ENCODE data around the gene BTBD19. TPM values are rescaled to one million over a fixed set of nuclear protein-coding genes. Genes with fewer than 3 reads are reported as not detected.

The BTBD19 gene
- total and polyA plus RNA-seq, 2 of the 8 experiments (the other 6 are each of a cell fraction or from before 2014, with no cell fraction given): 1.1 TPM

GRCh38 chr1:44759077-44759476 lies 49.2 kb upstream of the BTBD19 start:
- peaks cover 55 to 92% (median 82%) of the 10 kb centered on the region in 4 experiments for H3K36me3 ChIP-seq (ENCODE audit: control insufficient read depth in 2 of 4, insufficient read depth in 4 of 4, low read length in 3 of 4)
- POLR2A ChIA-PET (ENCODE audit: partially characterized antibody): interaction anchor here (3.0 to 11.3 kb wide), 7 partner anchors 8 to 22 kb away, joined by 10 to 151 read pairs (median 28); partner anchors contain the start of genes KIF2C and RPS8
- FAIRE-seq: no peak

More at GRCh38 chr1:44759077-44759476, 49.2 kb upstream of the BTBD19 start:
- CTCF ChIA-PET (ENCODE audit: partially characterized antibody): interaction anchor here (0.6 to 1.8 kb wide), 4 partner anchors 8 to 133 kb away, joined by 3 to 21 read pairs (median 3); no protein-coding TSS in a partner anchor
- H2AFZ ChIP-seq (ENCODE audit: low read length): no peak overlapping the region
- no peak overlapping the region for H2BK120ac ChIP-seq (replicated peaks; ENCODE audit: low read depth, low read length)
- no peak for DNase-seq (ENCODE audit: low read depth in 1 of 2, low spot score in 2 of 2)
- H2BK15ac ChIP-seq (ENCODE audit: low read length): no peak overlapping the region
- H3K23ac ChIP-seq (ENCODE audit: insufficient read length): no peak overlapping the region
- no peak overlapping the region for H3K9ac ChIP-seq (replicated peaks in 1 of 4; ENCODE audit: extremely low read depth in 1 of 4, low read depth in 3 of 4, low read length in 3 of 4)
- no peak overlapping the region for H4K91ac ChIP-seq (replicated peaks; ENCODE audit: insufficient read length, low read length)
- H3K18ac ChIP-seq (ENCODE audit: extremely low read depth, low read length): no peak overlapping the region
- no peak overlapping the region for H3K56ac ChIP-seq (replicated peaks; ENCODE audit: insufficient read length, low read depth, low read length)
- no peak overlapping the region for H3K27ac ChIP-seq (ENCODE audit: low read depth, low read length)
- H4K8ac ChIP-seq (ENCODE audit: extremely low read depth, insufficient read depth, low read length): no peak overlapping the region
- H3K4me2 ChIP-seq (ENCODE audit: insufficient read depth in 1 of 2, low read depth in 2 of 2, low read length in 2 of 2): no peak overlapping the region
- H3K14ac ChIP-seq (ENCODE audit: insufficient read length): no peak overlapping the region
- H4K5ac ChIP-seq (ENCODE audit: insufficient read length, low read depth, low read length): no peak overlapping the region
- no peak overlapping the region for H3K4ac ChIP-seq (replicated peaks; ENCODE audit: insufficient read length, low read depth, low read length)
- WGBS, 2 experiments (ENCODE audit: extremely low coverage in 1 of 2, insufficient coverage in 1 of 2, insufficient read length in 1 of 2, insufficient replicate concordance in 2 of 2, low coverage in 1 of 2, low lambda C conversion rate in 2 of 2, missing lambda C conversion rate in 1 of 2): 92% methylated on average over 11 of the region's 11 CpGs; no CpG with 5 or more reads in 1 of the 2 experiments
- TF ChIP-seq ATF3 (IDR thresholded peaks at IDR 0.05; ENCODE audit: insufficient read depth, low read depth, low read length) (no peak), KDM1A (IDR thresholded peaks at IDR 0.05; ENCODE audit: borderline replicate concordance, low read length) (no peak), EZH2 (IDR thresholded peaks at IDR 0.05; ENCODE audit: low read depth, low read length, severe bottlenecking) (no peak), SP4 (IDR thresholded peaks at IDR 0.05; ENCODE audit: low read length) (no peak), SIRT6 (IDR thresholded peaks at IDR 0.05; ENCODE audit: low read length) (no peak), SP1 (IDR thresholded peaks at IDR 0.05; ENCODE audit: low read depth, low read length) (no peak), EGR1 (IDR thresholded peaks at IDR 0.05; ENCODE audit: borderline replicate concordance, low read depth, low read length) (no peak), TCF12 (IDR thresholded peaks at IDR 0.05; ENCODE audit: low read depth, low read length) (no peak), NRF1 (IDR thresholded peaks at IDR 0.05; ENCODE audit: low read depth, low read length) (no peak), RAD21 (IDR thresholded peaks at IDR 0.05 in 1 of 2, conservative IDR thresholded peaks at IDR 0.05 in 1 of 2; ENCODE audit: low read depth in 2 of 2, low read length in 2 of 2) (no peak), POLR2AphosphoS5 (IDR thresholded peaks at IDR 0.05; ENCODE audit: low read depth, low read length) (no peak), JUN (IDR thresholded peaks at IDR 0.05; ENCODE audit: low read depth, low read length) (no peak), TAF7 (optimal IDR thresholded peaks at IDR 0.05; ENCODE audit: borderline replicate concordance, low read depth, low read length) (no peak)
- no peak overlapping the region for H3K4me3 ChIP-seq (ENCODE audit: extremely low read depth in 1 of 4, insufficient read depth in 2 of 4, low read depth in 3 of 4, low read length in 4 of 4)
- no peak overlapping the region for H2AK5ac ChIP-seq (ENCODE audit: low read depth, low read length)
- H3K9me3 ChIP-seq (ENCODE audit: insufficient read depth in 2 of 2, low read depth in 1 of 2, low read length in 1 of 2): no peaks in the 10 kb centered on the region
- no peaks in the 10 kb centered on the region for H3K4me1 ChIP-seq (replicated peaks in 1 of 4; ENCODE audit: control insufficient read depth in 3 of 4, insufficient read depth in 4 of 4, low read length in 3 of 4)
- H3K27me3 ChIP-seq (replicated peaks in 1 of 4; ENCODE audit: control insufficient read depth in 3 of 4, extremely low read depth in 1 of 4, insufficient read depth in 3 of 4, low read length in 3 of 4): no peaks in the 10 kb centered on the region
- no peaks in the 10 kb centered on the region for H3K23me2 ChIP-seq (ENCODE audit: low read depth, low read length)
- no peaks in the 10 kb centered on the region for H3K79me2 ChIP-seq (ENCODE audit: control insufficient read depth in 1 of 2, insufficient read depth in 2 of 2, low read length in 2 of 2)
- no peak overlapping the region for H2BK20ac ChIP-seq (ENCODE audit: low read length)
- no peak overlapping the region for H2BK5ac ChIP-seq (ENCODE audit: low read depth, low read length)
- H3K79me1 ChIP-seq (ENCODE audit: low read depth, low read length): 0 out of 2 replicates have a peak, but pooled peaks cover 2% of the 10 kb centered on the region
- H4K20me1 ChIP-seq (replicated peaks in 1 of 2; ENCODE audit: control insufficient read depth in 1 of 2, insufficient read depth in 2 of 2, low read length in 2 of 2): peaks cover 0 to 4% of the 10 kb centered on the region in 2 experiments
- no peak overlapping the region for H2BK12ac ChIP-seq (ENCODE audit: low read depth, low read length)

All from H1 (cell line).